ENCODE data around the gene ZNF789. TPM values are rescaled to one million over a fixed set of nuclear protein-coding genes. Genes with fewer than 3 reads are reported as not detected.
A peak's percentile ranks its signal among the peaks of the same experiment; 100 is the strongest.

Gene ZNF789
- total and polyA plus RNA-seq, 4 experiments from 2014 or later: 7.6 to 21.2 (median 14.5) TPM

DNA sequence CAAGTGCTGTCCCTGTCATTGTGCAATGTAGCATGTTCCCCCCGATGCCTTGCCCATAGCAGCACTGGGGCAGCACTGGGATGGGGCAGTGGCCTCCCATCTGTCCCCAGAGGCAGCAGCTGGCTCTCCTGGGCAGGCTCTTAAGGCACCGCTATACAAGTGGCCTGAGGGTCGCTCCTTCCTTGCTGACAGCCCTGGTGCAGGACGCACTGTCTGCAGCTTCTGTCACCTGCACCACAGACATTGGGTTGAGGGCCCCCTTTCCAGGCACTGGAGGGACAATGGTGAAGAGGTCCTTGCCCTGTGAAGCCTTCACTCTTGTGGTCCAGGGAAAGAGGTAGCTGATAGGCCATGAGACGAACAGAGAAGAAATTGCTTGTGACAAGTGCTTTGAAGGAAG, 23.4 kb upstream of the ZNF789 start:
- DNase-seq: no peak
- Histone ChIP-seq H3K36me3 (ENCODE audit: insufficient read depth, low read length) (peaks cover 55% of the 10 kb centered on the region), H3K27ac (ENCODE audit: low read depth, low read length) (no peak overlapping the region), H3K4me3 (ENCODE audit: low read length in 2 of 2) (no peak overlapping the region), H3K27me3 (ENCODE audit: insufficient read depth, low read length) (no peaks in the 10 kb centered on the region), H3K4me1 (ENCODE audit: insufficient read depth, low read length) (no peaks in the 10 kb centered on the region), H3K9me3 (ENCODE audit: control insufficient read depth in 1 of 2, low read length in 2 of 2) (no peaks in the 10 kb centered on the region)
- H3K9me3 Mint-ChIP-seq: no peaks in the 10 kb centered on the region
- H3K4me3 Mint-ChIP-seq: no peak overlapping the region
- peak overlapping the region in 3 of 7 donors; percentile 38 to 47 (median 42) for H3K27ac Mint-ChIP-seq
- H3K4me1 Mint-ChIP-seq: peaks cover 0 to 5% (median 2%) of the 10 kb centered on the region in 4 donors
- H3K36me3 Mint-ChIP-seq: peaks cover 24 to 50% of the 10 kb centered on the region in 2 donors
- intact Hi-C loops (cut with micrococcal nuclease): no loop called here
- no peaks in the 10 kb centered on the region for H3K27me3 Mint-ChIP-seq
- ChIA-PET POLR2A (ENCODE audit: partially characterized antibody) (interaction anchor here (0.7 to 1.5 kb wide), 2 partner anchors 16 to 40 kb away, joined by 3 read pairs; partner anchors contain the start of genes ATP5MF, BUD31 and PDAP1), CTCF (ENCODE audit: partially characterized antibody) (no interaction called here)

DNA sequence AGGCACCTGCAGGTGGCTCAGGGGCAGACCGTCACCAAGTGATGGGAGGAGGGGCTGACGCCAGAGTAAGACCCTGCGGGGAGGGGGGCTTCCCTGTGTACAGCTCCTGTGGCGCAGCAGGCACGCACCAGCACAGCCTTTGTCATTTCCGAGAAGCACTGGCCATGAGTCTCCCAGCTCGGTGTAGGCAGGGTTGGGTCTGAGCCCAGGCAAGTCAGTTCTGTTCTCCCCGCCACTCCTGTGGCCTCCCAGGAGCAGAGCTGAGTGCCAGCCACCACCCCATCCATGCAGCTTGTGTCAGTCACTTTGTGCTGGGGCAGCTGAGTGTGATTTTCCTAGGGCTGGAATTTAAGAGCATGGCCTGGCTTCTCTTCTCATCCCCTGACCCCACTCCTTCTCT, 20.8 kb upstream of the ZNF789 start:
- no peak for DNase-seq
- H3K27ac Mint-ChIP-seq: peak overlapping the region in 1 of 7 donors; percentile 12
- ChIA-PET POLR2A (ENCODE audit: partially characterized antibody) (no interaction called here), CTCF (ENCODE audit: partially characterized antibody) (no interaction called here)
- Histone ChIP-seq H3K27ac (ENCODE audit: low read depth, low read length) (no peak overlapping the region), H3K27me3 (ENCODE audit: insufficient read depth, low read length) (no peaks in the 10 kb centered on the region), H3K9me3 (ENCODE audit: control insufficient read depth in 1 of 2, low read length in 2 of 2) (no peaks in the 10 kb centered on the region), H3K4me3 (ENCODE audit: low read length in 2 of 2) (no peak overlapping the region), H3K4me1 (ENCODE audit: insufficient read depth, low read length) (no peaks in the 10 kb centered on the region), H3K36me3 (ENCODE audit: insufficient read depth, low read length) (peaks cover 55% of the 10 kb centered on the region)
- H3K36me3 Mint-ChIP-seq: peaks cover 14 to 56% of the 10 kb centered on the region in 2 donors
- peaks cover 0 to 5% (median 1%) of the 10 kb centered on the region in 4 donors for H3K4me1 Mint-ChIP-seq
- no peaks in the 10 kb centered on the region for H3K9me3 Mint-ChIP-seq
- H3K27me3 Mint-ChIP-seq: no peaks in the 10 kb centered on the region
- H3K4me3 Mint-ChIP-seq: no peak overlapping the region
- intact Hi-C loops (cut with micrococcal nuclease): no loop called here

DNA sequence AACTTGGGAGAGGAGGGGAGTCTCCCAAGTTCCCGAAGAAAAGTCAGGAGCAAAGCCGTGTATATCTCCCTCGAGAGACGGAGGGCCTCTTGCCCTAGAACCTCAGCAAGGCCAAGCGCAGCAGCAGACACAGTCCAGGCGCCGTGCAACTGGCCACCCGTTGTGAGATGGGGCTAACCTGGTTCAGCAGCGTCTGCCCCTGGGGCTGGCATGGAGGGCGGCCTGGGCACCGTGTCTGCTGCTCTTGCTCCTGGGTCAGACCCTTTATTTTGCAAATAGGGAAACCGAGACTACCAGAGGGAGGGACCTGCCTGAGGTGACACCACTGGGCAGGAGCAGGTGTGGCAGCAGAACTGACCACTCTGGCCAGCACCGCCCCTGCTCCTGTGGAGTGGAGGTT, 20.1 kb upstream of the ZNF789 start:
- H3K9me3 ChIP-seq (ENCODE audit: control insufficient read depth in 1 of 2, low read length in 2 of 2): no peaks in the 10 kb centered on the region
- no peaks in the 10 kb centered on the region for H3K27me3 ChIP-seq (ENCODE audit: insufficient read depth, low read length)
- no peaks in the 10 kb centered on the region for H3K4me1 ChIP-seq (ENCODE audit: insufficient read depth, low read length)
- peaks cover 61% of the 10 kb centered on the region for H3K36me3 ChIP-seq (ENCODE audit: insufficient read depth, low read length)
- Mint-ChIP-seq H3K27ac (peak overlapping the region in 1 of 7 donors; percentile 12), H3K4me3 (no peak overlapping the region), H3K9me3 (no peaks in the 10 kb centered on the region), H3K36me3 (peaks cover 16 to 59% of the 10 kb centered on the region in 2 donors), H3K27me3 (no peaks in the 10 kb centered on the region), H3K4me1 (peaks cover 0 to 5% (median 1%) of the 10 kb centered on the region in 4 donors)
- POLR2A ChIA-PET (ENCODE audit: partially characterized antibody): no interaction called here
- no peak for DNase-seq
- H3K4me3 ChIP-seq (ENCODE audit: low read length in 2 of 2): no peak overlapping the region
- no peak overlapping the region for H3K27ac ChIP-seq (ENCODE audit: low read depth, low read length)
- intact Hi-C loops (cut with micrococcal nuclease): no loop called here
- CTCF ChIA-PET (ENCODE audit: partially characterized antibody): no interaction called here

DNA sequence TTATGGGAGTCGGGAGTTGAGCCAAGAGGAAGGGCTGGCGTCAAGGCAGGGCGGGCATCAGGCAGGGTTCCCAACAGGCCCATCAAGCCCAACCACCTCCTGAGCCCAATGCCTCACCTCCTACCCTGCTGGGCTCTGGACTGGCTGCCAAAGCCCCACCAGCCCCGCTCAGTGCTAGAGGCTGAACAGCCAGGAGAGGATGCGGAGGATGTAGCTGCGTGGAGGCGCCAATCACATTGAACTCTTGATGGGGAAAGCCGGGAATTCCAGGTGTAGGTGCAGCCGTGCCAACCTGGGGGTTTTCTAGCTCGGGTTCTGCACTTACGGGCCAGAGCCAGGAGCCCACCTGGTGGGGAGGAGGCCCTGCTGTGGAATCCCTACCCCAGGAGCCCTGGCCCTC, 19.6 kb upstream of the ZNF789 start:
- H3K27ac ChIP-seq (ENCODE audit: low read depth, low read length): no peak overlapping the region
- no peaks in the 10 kb centered on the region for H3K9me3 ChIP-seq (ENCODE audit: control insufficient read depth in 1 of 2, low read length in 2 of 2)
- Mint-ChIP-seq H3K27ac (peak overlapping the region in 1 of 7 donors; percentile 29), H3K27me3 (no peaks in the 10 kb centered on the region), H3K4me3 (no peak overlapping the region), H3K9me3 (no peaks in the 10 kb centered on the region), H3K36me3 (peaks cover 21 to 61% of the 10 kb centered on the region in 2 donors), H3K4me1 (peaks cover 0 to 5% (median 1%) of the 10 kb centered on the region in 4 donors)
- ChIA-PET POLR2A (ENCODE audit: partially characterized antibody) (no interaction called here), CTCF (ENCODE audit: partially characterized antibody) (no interaction called here)
- H3K4me1 ChIP-seq (ENCODE audit: insufficient read depth, low read length): no peaks in the 10 kb centered on the region
- DNase-seq: no peak
- no peaks in the 10 kb centered on the region for H3K27me3 ChIP-seq (ENCODE audit: insufficient read depth, low read length)
- H3K36me3 ChIP-seq (ENCODE audit: insufficient read depth, low read length): peaks cover 61% of the 10 kb centered on the region
- intact Hi-C loops (cut with micrococcal nuclease): no loop called here
- no peak overlapping the region for H3K4me3 ChIP-seq (ENCODE audit: low read length in 2 of 2)

DNA sequence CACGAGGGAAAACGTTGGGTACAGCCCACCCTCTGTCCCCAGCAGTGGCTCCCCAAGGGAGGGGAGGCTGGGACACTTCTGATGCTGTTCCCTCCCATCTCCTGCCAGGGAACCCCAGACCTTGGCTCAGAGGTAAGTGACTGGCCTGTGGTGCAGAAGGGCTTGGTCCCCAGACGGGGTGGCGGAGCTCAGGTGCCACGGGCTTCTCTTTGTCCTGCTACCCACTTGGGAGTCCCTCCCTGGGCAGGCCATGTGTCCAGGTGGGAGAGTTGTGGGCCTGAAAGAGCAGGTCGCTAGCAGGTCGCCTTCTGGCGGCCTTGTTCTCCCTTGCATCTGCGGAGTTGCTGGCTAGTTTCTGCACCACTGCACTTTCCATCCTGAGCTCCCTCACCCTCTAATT, 16.8 kb upstream of the ZNF789 start:
- H3K27ac Mint-ChIP-seq: no peak overlapping the region

DNA sequence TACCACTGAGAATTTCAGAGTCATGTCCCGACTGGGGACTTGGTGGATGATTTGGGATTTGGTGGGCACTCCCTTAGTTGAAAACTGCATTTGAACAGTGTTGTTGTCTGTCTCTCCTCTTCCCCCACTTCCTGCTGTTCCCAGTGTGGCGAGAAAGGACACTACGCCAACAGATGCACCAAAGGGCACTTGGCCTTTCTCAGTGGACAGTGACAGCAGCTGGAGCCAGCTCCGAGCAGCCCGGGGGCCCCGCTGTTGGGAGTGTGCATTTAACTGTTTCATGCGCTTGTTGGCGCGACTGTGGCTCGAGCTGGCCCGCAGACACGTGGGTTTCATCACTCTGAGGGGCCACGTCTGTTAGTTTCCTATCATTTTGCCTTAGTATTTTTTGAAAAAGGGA, 16.4 kb upstream of the ZNF789 start:
- no peak for DNase-seq
- H3K4me1 ChIP-seq (ENCODE audit: insufficient read depth, low read length): peaks cover 13% of the 10 kb centered on the region
- ChIA-PET CTCF (ENCODE audit: partially characterized antibody) (no interaction called here), POLR2A (ENCODE audit: partially characterized antibody) (interaction anchor here (0.6 kb wide), 1 partner anchor 28 kb away, joined by 3 read pairs; no protein-coding TSS in a partner anchor)
- Mint-ChIP-seq H3K27ac (peak overlapping the region in 1 of 7 donors; percentile 38), H3K27me3 (no peaks in the 10 kb centered on the region), H3K4me1 (peaks cover 10 to 21% (median 15%) of the 10 kb centered on the region in 4 donors), H3K9me3 (no peaks in the 10 kb centered on the region), H3K36me3 (peaks cover 27 to 68% of the 10 kb centered on the region in 2 donors), H3K4me3 (no peak overlapping the region)
- intact Hi-C loops (cut with micrococcal nuclease): no loop called here
- no peaks in the 10 kb centered on the region for H3K27me3 ChIP-seq (ENCODE audit: insufficient read depth, low read length)
- H3K9me3 ChIP-seq (ENCODE audit: control insufficient read depth in 1 of 2, low read length in 2 of 2): no peaks in the 10 kb centered on the region
- H3K36me3 ChIP-seq (ENCODE audit: insufficient read depth, low read length): peaks cover 55% of the 10 kb centered on the region
- H3K4me3 ChIP-seq (ENCODE audit: low read length in 2 of 2): no peak overlapping the region
- H3K27ac ChIP-seq (ENCODE audit: low read depth, low read length): no peak overlapping the region

More for the DNA sequence above, 16.8 kb upstream of the ZNF789 start:
- H3K4me3 Mint-ChIP-seq: no peak overlapping the region
- ChIA-PET POLR2A (ENCODE audit: partially characterized antibody) (interaction anchor here (0.6 kb wide), 1 partner anchor 28 kb away, joined by 3 read pairs; no protein-coding TSS in a partner anchor), CTCF (ENCODE audit: partially characterized antibody) (no interaction called here)
- no peak for DNase-seq
- no peaks in the 10 kb centered on the region for H3K9me3 Mint-ChIP-seq
- Histone ChIP-seq H3K9me3 (ENCODE audit: control insufficient read depth in 1 of 2, low read length in 2 of 2) (no peaks in the 10 kb centered on the region), H3K27ac (ENCODE audit: low read depth, low read length) (no peak overlapping the region), H3K27me3 (ENCODE audit: insufficient read depth, low read length) (no peaks in the 10 kb centered on the region), H3K4me3 (ENCODE audit: low read length in 2 of 2) (no peak overlapping the region), H3K4me1 (ENCODE audit: insufficient read depth, low read length) (peaks cover 9% of the 10 kb centered on the region), H3K36me3 (ENCODE audit: insufficient read depth, low read length) (peaks cover 58% of the 10 kb centered on the region)
- H3K27me3 Mint-ChIP-seq: no peaks in the 10 kb centered on the region
- peaks cover 30 to 71% of the 10 kb centered on the region in 2 donors for H3K36me3 Mint-ChIP-seq
- H3K4me1 Mint-ChIP-seq: peaks cover 10 to 20% (median 13%) of the 10 kb centered on the region in 4 donors
- intact Hi-C loops (cut with micrococcal nuclease): no loop called here

DNA sequence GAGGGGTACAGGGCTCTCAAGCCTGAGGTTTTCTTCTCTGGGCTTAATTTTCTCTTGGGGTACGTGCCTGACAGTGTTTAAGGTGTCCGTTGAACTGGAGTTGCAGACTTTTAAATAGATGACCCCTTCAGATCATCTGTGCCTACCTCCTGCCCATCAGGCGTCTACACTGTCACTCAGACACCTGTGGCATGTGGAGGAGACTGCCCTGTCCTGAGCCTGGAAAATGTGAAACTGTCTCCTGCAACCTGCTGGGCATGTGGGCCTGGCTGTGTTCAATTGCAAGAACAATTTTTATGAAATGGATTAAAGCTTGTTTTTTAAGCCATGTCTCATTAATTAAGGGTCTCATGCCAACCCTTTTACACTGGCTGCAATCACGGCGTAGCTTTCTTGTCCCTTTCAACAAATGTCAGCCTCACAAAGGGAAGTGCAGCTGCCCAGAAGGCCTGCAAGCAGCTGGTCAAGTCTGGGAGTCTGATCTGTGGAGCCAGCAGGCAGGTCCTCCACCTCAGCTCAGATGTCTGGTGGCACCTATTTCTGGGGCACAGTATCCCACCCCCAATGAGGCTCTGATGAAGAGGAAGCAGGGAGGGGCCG, 15.5 kb upstream of the ZNF789 start:
- Histone ChIP-seq H3K4me3 (ENCODE audit: low read length in 2 of 2) (no peak overlapping the region), H3K4me1 (ENCODE audit: insufficient read depth, low read length) (peaks cover 18% of the 10 kb centered on the region), H3K36me3 (ENCODE audit: insufficient read depth, low read length) (peaks cover 55% of the 10 kb centered on the region), H3K27me3 (ENCODE audit: insufficient read depth, low read length) (no peaks in the 10 kb centered on the region), H3K9me3 (ENCODE audit: control insufficient read depth in 1 of 2, low read length in 2 of 2) (no peaks in the 10 kb centered on the region), H3K27ac (ENCODE audit: low read depth, low read length) (no peak overlapping the region)
- ChIA-PET CTCF (ENCODE audit: partially characterized antibody) (no interaction called here), POLR2A (ENCODE audit: partially characterized antibody) (no interaction called here)
- Mint-ChIP-seq H3K27me3 (no peaks in the 10 kb centered on the region), H3K9me3 (no peaks in the 10 kb centered on the region), H3K27ac (peak overlapping the region in 2 of 7 donors; percentile 36 to 38), H3K4me3 (no peak overlapping the region), H3K36me3 (peaks cover 27 to 68% of the 10 kb centered on the region in 2 donors), H3K4me1 (peaks cover 10 to 23% (median 17%) of the 10 kb centered on the region in 4 donors)
- no peak for DNase-seq
- intact Hi-C loops (cut with micrococcal nuclease): no loop called here

Measured in CD4-positive, alpha-beta memory T cell (primary cell).